Duodenal mucosa (tissue), 2 donors: ENCODE data around the gene WDR90.

Experiments used
- H3K27ac ChIP-seq: one replicate; pipeline ENCODE4 v1.7.0; 2013; ENCODE audit warnings: low read depth, low read length
- H3K27me3 ChIP-seq, 2 donors: one replicate each; pipeline ENCODE4 v1.7.0; 2013; ENCODE audit warnings: low read length in 2 of 2, control low read depth in 1 of 2; ENCODE audit not compliant: insufficient read depth in 2 of 2, control insufficient read depth in 1 of 2
- H3K36me3 ChIP-seq, 2 donors: one replicate each; pipeline ENCODE4 v1.7.0; 2013; ENCODE audit warnings: low read length in 2 of 2, control low read depth in 1 of 2; ENCODE audit not compliant: insufficient read depth in 2 of 2, control insufficient read depth in 1 of 2
- H3K4me1 ChIP-seq, 2 donors: one replicate each; pipeline ENCODE4 v1.7.0; 2013; ENCODE audit warnings: low read length in 2 of 2, control low read depth in 1 of 2; ENCODE audit not compliant: insufficient read depth in 2 of 2, control insufficient read depth in 1 of 2
- H3K4me3 ChIP-seq, 2 donors: one replicate each; pipeline ENCODE4 v1.7.0; 2013; ENCODE audit warnings: low read length in 2 of 2, low read depth in 1 of 2
- H3K9ac ChIP-seq, 2 donors: one replicate each; pipeline ENCODE4 v1.7.0; 2013; ENCODE audit warnings: low read length in 2 of 2, low read depth in 1 of 2
- H3K9me3 ChIP-seq, 2 donors: one replicate each; pipeline ENCODE4 v1.7.0; 2013; ENCODE audit warnings: low read length in 2 of 2, control low read depth in 1 of 2; ENCODE audit not compliant: control insufficient read depth in 1 of 2

The WDR90 gene

GRCh38 chr16:616733-617586 is 32.2 kb upstream of the WDR90 start:
- Histone ChIP-seq H3K27ac (no peak overlapping the region), H3K9me3 (no peaks in the 10 kb centered on the region), H3K9ac (no peak overlapping the region), H3K27me3 (no peaks in the 10 kb centered on the region), H3K4me1 (peaks cover 0 to 4% of the 10 kb centered on the region in 2 donors), H3K36me3 (peaks cover 4 to 33% of the 10 kb centered on the region in 2 donors), H3K4me3 (no peak overlapping the region)

DNA sequence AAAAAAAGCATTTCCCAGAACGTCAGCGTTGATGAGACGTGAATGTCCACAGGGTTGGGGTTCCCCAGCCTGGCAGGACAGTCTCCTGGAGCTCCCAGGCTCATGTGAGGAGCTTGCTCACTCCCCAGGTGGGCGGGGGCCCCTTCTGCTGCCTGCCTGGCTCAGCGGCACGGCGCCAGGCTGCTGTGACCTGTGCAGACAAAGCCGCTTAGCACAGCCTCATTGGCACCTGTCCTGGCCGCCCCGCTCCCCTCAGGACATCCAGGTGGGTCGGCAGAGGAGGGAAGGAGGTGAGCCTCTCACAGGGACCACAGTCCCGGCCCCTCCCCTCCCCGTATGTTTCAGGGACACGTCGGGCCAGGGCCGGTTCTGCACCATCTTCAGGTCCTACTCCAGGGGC is 31.3 kb upstream of the WDR90 start:
- H3K36me3 ChIP-seq, result peaks cover 4 to 33% of the 10 kb centered on the region in 2 donors
- no peaks in the 10 kb centered on the region for H3K9me3 ChIP-seq
- H3K9ac ChIP-seq, result no peak overlapping the region
- H3K27me3 ChIP-seq, result no peaks in the 10 kb centered on the region
- H3K4me3 ChIP-seq, result no peak overlapping the region
- H3K27ac ChIP-seq, result no peak overlapping the region
- H3K4me1 ChIP-seq, result peaks cover 0 to 4% of the 10 kb centered on the region in 2 donors

DNA sequence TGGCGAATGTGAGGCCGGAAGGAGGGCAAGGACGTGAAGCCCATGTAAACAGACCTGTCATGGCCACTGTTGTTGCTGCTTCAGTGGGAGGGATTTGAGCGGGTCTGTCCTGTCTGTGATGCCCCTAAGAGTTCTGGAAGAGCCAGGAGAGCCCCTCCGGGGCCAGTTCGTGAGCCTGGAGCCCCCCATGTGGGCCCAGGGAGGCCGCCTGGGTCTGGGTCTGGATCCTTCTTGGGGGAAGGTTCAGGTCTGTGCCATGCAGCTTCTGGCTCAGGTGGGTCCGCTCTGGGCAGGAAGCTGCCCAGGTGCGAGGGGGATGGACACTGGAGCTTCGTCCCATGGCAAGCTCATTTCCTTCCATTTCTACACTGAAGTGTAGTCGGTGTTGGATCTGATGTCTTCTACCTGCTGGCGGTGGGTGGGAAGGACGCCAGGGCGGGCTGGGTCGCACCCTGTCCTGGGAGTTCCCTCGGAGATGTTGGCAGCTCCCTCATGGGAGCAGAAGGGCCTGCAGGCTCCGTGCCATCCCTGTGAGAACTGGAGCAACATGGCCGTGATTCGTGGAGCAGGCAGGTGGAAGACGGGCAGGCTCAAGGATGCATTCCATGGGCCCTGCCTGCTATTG is 29.6 kb upstream of the WDR90 start:
- H3K4me1 ChIP-seq, result peaks cover 0 to 4% of the 10 kb centered on the region in 2 donors
- no peak overlapping the region for H3K9ac ChIP-seq
- H3K4me3 ChIP-seq, result no peak overlapping the region
- H3K27ac ChIP-seq, result no peak overlapping the region
- no peaks in the 10 kb centered on the region for H3K9me3 ChIP-seq
- H3K36me3 ChIP-seq, result peaks cover 4 to 23% of the 10 kb centered on the region in 2 donors
- H3K27me3 ChIP-seq, result no peaks in the 10 kb centered on the region

DNA sequence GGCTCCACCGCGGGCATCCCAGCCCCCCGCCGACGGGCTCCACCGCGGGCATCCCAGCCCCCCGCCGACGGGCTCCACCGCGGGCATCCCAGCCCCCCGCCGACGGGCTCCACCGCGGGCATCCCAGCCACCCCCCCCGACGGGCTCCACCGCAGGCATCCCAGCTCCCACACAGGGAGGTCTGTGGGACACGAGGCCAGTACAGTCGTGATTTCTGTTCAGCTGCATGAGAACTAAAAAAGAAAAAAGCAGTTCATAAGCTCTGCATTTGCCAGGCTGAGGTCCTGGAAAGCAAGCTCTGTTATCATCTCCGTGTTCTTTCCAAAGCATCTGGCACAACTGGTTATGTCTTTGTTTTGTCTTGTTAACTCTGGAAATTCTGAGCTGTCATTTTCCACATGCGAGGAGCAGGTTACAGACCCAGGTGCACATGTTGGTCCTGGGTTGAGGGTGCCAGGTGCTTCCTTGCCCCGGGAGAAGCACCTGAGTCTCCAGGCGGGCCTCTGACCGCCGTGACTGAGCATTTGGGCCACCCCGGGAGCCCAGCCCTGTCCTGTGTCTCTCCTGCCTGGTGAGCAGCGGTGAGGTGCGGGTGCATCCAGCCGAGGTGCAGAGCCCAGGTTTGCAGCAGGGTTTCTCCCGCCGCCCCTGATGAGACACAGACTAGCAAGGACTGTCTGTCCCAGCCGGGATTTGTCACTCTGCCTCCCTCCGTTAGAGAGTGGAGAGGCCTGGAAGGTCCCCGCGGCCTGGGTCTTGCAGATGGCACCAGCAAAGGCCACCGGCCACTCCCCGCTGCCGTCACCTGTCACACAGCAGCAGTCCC is 28.3 kb upstream of the WDR90 start:
- H3K9me3 ChIP-seq, result no peaks in the 10 kb centered on the region
- peaks cover 0 to 4% of the 10 kb centered on the region in 2 donors for H3K4me1 ChIP-seq
- H3K36me3 ChIP-seq, result peaks cover 0 to 21% of the 10 kb centered on the region in 2 donors
- no peaks in the 10 kb centered on the region for H3K27me3 ChIP-seq
- no peak overlapping the region for H3K9ac ChIP-seq
- H3K27ac ChIP-seq, result no peak overlapping the region
- H3K4me3 ChIP-seq, result no peak overlapping the region

DNA sequence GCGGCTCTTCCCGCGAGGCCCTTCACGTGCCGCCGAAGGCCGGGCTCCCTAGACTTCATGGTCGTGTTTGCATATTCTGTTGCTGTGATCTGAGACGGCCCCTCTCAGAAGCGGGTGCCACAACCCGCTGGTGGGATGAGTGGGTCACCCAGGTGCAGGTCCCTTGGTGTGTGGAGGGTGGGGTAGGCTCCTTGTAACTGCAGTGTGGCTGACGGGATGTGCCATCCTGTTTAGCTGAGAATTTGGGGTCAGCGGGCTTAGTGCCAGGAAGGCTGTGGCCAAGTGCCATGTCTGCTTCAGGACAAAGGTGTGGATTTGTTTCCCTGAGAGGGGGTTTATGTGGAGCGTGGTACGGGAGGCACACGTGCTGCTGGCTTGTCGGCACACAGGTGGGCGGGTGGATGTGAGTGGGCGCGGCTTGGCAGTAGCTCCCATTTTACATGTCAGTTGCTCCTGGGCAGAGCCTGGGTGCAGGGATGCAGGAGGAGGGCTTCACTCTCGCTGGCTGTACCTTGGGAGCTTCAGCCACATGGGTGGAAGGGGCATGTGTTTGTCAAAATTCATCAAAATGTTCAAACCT is 27.5 kb upstream of the WDR90 start:
- H3K9me3 ChIP-seq, result no peaks in the 10 kb centered on the region
- H3K9ac ChIP-seq, result no peak overlapping the region
- peaks cover 0 to 4% of the 10 kb centered on the region in 2 donors for H3K4me1 ChIP-seq
- H3K27me3 ChIP-seq, result no peaks in the 10 kb centered on the region
- H3K36me3 ChIP-seq, result peaks cover 0 to 26% of the 10 kb centered on the region in 2 donors
- H3K27ac ChIP-seq, result no peak overlapping the region
- no peak overlapping the region for H3K4me3 ChIP-seq

DNA sequence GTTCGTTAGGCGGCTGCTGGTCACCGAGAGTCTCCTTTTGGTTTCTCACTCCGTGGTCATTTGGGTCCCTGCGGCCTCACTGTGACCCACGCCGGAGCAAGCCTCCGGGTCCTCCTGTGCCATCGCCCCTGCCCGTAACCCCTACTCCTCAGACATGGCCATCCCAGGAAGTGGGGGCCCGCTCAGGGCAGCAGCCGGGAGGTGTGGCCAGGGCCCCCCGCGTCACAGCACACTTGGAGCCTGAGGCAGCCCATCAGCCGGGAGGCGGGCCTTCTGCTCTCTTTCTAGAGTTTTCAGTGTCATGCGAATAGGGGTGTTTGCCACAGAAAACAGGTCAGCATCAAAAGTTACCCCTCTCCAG is 26.3 kb upstream of the WDR90 start:
- no peaks in the 10 kb centered on the region for H3K9me3 ChIP-seq
- H3K36me3 ChIP-seq, result peaks cover 0 to 29% of the 10 kb centered on the region in 2 donors
- H3K9ac ChIP-seq, result no peak overlapping the region
- no peak overlapping the region for H3K4me3 ChIP-seq
- H3K4me1 ChIP-seq, result peaks cover 0 to 4% of the 10 kb centered on the region in 2 donors
- H3K27ac ChIP-seq, result no peak overlapping the region
- H3K27me3 ChIP-seq, result no peaks in the 10 kb centered on the region

DNA sequence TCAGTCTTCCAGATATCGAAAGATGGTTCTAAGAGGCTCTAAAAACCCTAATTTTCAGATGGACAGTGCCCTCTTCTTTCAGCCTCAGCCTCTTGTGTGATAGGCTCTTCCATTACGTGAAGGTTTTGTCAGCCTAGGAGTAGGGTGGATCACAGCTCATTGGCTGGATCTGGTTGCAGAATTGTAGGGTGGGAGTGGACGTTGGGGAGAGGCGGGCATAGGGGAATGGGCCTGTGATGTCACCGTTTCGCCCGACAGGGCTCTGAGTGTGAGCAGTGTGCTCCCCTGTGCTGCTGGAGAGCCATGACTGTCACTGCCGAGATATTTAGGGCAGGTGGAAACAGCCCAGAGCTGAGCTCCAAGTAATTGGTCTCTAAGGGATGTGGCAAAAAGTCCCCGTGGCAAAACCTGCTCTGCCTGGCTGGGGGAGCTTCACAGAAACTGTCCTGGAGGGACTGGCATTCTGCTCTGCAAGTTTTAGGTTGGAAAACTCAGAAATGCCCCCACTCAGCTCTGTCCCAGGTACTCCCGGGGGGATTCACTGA is 24.6 kb upstream of the WDR90 start:
- Histone ChIP-seq H3K27ac (no peak overlapping the region), H3K4me1 (peaks cover 0 to 4% of the 10 kb centered on the region in 2 donors), H3K27me3 (no peaks in the 10 kb centered on the region), H3K4me3 (no peak overlapping the region), H3K9ac (no peak overlapping the region), H3K36me3 (peaks cover 0 to 30% of the 10 kb centered on the region in 2 donors), H3K9me3 (no peaks in the 10 kb centered on the region)

- H3K9ac ChIP-seq, result no peak overlapping the region
- H3K4me1 ChIP-seq, result peaks cover 0 to 10% of the 10 kb centered on the region in 2 donors
- no peaks in the 10 kb centered on the region for H3K9me3 ChIP-seq
- no peak overlapping the region for H3K27ac ChIP-seq
- H3K36me3 ChIP-seq, result peaks cover 0 to 30% of the 10 kb centered on the region in 2 donors
- H3K4me3 ChIP-seq, result no peak overlapping the region
- no peaks in the 10 kb centered on the region for H3K27me3 ChIP-seq
Measured at GRCh38 chr16:625117-625976, 23.8 kb upstream of the WDR90 start.
